HG03066 (cell line): ENCODE data around the gene PDC.
"Not testable (repeated sequence)": the region's sequence is repeated elsewhere in the genome, so short reads cannot be mapped to it uniquely, and the experiment has no call there.

Experiments
- ATAC-seq: cut with Tn5 transposase; IDR thresholded peaks from one replicate; pipeline ENCODE4 v1.9.1; 2021; ENCODE audit warnings: low read depth; ENCODE audit not compliant: unreplicated experiment

Gene PDC

GRCh38 chr1:186473047-186473446 lies 12.1 kb upstream of the PDC start:
- ATAC-seq: no peak

- ATAC-seq: no peak
These were observed 5.0 kb upstream of the PDC start for GRCh38 chr1:186465946-186466345.

DNA sequence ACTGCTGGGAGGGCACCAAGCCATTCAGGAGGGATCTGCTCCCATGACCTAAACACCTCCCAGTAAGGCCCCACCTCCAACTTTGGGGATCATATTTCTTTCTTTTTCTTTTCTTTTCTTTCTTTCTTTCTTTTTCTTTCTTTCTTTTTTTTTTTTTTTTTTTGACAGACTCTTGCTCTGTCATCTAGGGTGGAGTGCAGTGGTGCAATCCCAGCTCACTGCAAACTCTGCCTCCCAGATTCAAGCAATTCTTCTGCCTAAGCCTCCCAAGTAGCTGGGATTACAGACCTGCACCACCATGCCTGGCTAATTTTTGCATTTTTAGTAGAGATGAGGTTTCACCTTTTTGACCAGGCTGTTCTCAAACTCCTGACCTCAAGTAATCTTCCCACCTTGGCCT lies 4.6 kb upstream of the PDC start:
- not testable (repeated sequence) for ATAC-seq

DNA sequence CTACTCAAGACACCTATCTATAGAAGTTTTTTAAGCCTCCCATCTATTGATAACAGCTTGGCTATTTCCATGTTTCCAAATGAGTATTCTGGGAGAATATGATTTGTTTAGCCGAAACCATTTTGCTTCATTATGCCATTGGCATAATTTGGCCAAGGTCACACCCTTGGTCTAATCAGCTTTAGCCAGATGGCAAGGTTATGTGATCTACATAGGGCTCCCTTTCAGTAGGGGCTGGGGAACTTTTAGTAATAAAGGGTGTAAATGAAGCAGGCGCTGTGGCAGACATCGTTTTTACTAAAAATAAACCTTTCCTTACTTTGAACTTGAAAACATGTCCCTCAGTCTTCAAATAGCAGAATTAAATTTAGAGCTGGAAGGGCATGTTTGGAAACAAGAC lies 3.0 kb upstream of the PDC start:
- ATAC-seq: no peak

- ATAC-seq: no peak
These were observed 2.6 kb upstream of the PDC start for GRCh38 chr1:186463511-186463910.

GRCh38 chr1:186459161-186459560 lies 1.8 kb downstream of the PDC start:
- not testable (repeated sequence) for ATAC-seq

- no peak for ATAC-seq
These were observed 4.1 kb downstream of the PDC start for GRCh38 chr1:186456729-186457255.

DNA sequence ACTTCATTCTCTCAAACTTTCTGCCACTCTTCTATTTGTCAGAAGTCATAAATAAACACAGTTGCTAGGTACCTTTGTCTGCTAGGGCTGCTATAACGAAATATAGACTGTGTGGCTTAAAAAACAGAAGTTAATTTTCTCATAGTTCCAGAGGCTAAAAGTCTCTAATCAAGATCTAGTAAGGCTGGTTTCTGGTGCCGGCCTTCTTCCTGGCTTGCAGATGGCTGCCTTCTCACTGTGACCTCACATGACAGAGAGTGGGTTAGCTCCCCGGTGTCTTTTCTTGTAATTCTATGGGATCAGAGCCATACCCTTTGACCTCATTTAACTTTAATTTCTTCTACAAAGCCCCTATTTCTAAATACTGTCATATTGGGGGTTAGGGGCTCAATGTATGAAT lies 5.9 kb downstream of the PDC start:
- ATAC-seq: no peak

- no peak for ATAC-seq
These were observed 14.8 kb downstream of the PDC start for GRCh38 chr1:186446152-186446551.

GRCh38 chr1:186443638-186444037 lies 17.3 kb downstream of the PDC start:
- no peak for ATAC-seq

GRCh38 chr1:186442651-186443375 lies 18.1 kb downstream of the PDC start:
- no peak for ATAC-seq

GRCh38 chr1:186440584-186440983 lies 20.3 kb downstream of the PDC start:
- ATAC-seq: no peak

DNA sequence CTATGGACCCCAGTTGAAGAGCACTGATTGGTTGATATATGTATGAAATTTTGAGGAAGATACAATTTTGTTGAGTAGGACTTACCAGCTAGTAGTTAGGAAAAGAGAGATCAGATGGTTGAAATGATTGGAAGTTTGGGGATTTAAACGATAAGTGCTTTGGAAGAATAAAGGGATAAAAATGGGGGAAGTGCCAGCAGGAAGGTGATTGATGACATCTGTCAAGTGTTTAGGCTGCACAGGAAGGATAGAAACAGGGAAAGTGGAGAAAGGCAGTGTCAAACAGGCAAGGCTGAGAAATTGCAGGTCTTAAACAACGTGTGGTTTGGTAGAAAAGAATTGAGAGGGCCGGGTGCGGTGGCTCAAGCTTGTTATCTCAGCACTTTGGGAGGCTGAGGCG lies 22.3 kb downstream of the PDC start:
- no peak for ATAC-seq

DNA sequence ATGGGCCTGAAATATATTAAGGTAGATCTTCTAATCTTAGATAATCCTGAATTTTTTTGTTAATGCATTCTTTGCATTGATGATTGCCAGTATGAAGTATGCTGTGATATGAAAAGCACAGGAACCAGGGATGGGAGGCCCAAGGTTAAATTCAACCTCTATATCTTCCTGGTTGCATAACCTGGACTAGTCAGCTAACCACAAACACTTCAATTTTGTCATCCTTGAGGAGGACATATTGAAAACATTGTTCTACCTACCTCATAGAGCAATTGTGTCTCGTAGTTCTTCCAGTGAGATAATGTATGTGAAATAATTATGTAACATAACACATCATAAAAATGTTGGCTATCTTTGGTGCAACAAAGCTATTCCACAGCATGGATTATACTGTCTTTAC lies 25.6 kb downstream of the PDC start:
- no peak for ATAC-seq

GRCh38 chr1:186429017-186429416 lies 31.9 kb downstream of the PDC start:
- ATAC-seq: no peak

DNA sequence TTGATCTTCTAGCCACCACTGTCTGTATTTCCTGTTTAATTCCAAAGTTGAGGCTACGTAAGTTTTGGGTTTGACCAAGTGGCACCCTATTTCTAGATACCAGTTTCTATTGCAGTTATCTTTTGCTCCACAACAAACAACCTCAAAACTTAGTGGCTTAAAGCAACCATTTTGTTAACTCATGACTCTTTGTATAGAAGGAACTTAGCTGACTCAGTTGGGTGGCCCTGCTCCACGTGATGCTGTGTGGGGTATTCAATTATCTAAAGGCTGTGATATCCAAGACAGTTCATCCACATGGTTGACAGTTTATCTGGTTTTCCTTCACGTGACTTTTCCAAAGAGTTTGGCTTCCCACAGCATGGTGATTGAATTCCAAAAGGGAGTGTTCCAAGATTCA lies 34.8 kb downstream of the PDC start:
- ATAC-seq: no peak

DNA sequence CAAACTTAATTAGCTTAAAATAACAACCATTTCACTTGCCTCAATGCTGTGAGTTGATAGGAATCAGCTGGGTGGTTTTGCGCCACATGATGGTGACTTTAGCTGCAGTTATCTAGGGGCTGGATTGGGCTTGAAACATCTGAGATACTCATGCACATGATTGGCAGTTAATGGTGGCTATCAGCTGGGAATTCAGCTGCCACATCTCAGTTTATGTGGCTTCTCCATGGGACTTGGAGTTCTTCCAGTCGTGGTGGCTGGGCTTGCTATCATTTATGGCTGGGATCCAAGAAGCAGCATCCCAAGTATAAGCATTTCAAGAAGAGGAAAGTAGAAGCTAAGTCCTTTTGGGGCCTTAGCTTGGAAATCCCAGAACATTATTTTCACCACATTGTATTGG lies 36.4 kb downstream of the PDC start:
- no peak for ATAC-seq

- no peak for ATAC-seq
These were observed 39.5 kb downstream of the PDC start for GRCh38 chr1:186421446-186421845.

DNA sequence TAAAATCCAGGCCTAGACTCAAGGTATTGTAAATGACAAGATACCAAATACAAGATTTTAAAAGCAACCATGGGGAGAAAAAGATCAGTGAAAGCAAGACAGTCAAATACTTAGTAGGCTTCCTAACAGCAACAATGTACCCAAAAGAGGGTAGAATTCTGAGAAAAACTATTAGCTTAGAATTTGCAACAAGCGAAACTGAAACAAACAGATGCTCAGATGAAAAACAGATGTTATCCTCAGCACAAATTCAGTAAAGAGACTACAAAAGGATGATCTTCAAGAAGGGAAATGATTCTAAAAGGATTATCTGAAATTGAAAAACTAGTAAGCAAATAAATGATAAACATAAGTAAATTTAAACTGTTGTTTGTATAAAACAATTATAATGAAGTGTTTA lies 40.0 kb downstream of the PDC start:
- ATAC-seq: peak; percentile 90

DNA sequence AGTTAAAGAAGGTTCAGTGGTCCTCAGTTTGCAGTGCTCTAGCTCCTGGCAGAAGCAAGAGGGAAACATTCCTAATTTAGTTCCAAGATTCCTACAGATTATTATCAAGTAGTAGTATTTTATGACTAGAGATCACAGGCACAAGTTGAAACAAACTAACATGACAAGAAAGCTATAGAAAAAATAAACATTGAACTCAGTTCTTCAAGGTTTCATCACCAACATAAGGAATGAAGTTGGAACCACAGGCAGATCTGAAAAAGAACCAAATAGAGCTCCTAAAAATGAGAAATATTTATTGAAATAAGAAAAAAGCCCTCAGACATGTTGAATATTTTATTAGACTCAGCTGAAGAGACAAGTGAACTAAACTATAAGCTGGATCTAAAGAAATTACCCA lies 40.6 kb downstream of the PDC start:
- no peak for ATAC-seq

DNA sequence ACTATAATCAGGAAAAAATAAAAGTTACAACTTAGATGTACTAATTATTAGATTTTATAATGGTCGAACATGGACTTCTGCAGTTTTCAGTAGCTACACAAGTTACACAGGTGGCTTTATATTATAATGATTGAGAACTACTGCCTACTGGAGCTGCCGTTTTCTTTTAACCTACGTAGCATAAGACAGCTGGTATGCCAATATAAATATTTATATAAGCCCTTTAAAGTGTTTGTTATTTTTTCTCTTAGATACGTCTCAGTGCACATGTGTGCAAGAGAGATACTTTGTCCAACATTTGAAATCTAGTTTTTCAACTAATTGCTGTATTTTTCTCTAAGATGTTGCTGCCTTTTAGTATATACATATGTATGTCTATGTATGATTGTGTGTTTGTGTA lies 42.4 kb downstream of the PDC start:
- no peak for ATAC-seq

GRCh38 chr1:186413319-186413718 lies 47.6 kb downstream of the PDC start:
- ATAC-seq: no peak

GRCh38 chr1:186409091-186409490 lies 51.8 kb downstream of the PDC start:
- no peak for ATAC-seq
